ENCODE data around the gene PPP2R3B.

Gene PPP2R3B

GRCh38 chrX:318739-319578 is 67.7 kb downstream of the PPP2R3B start, which contains the start of gene GTPBP6 (continued):
- TF ChIP-seq CTCF (tag by site-specific recombination; IDR thresholded peaks at IDR 0.05) (peak; percentile 96), KLF8 (tag by site-specific recombination; IDR thresholded peaks at IDR 0.05) (peak; percentile 60; the same call in 1 of the 2 replicates), GLIS1 (tag by site-specific recombination; IDR thresholded peaks at IDR 0.05) (no peak), ZSCAN30 (tag by site-specific recombination; IDR thresholded peaks at IDR 0.05) (peak; percentile 58), ZNF223 (tag by site-specific recombination; IDR thresholded peaks at IDR 0.05) (no peak), KLF1 (tag by site-specific recombination; IDR thresholded peaks at IDR 0.05) (peak; percentile 74), ZNF10 (tag by site-specific recombination; IDR thresholded peaks at IDR 0.05) (peak; percentile 94), ZNF311 (tag by site-specific recombination; IDR thresholded peaks at IDR 0.05; ENCODE audit: borderline replicate concordance) (no peak), ZBTB11 (tag by site-specific recombination; conservative IDR thresholded peaks at IDR 0.05; ENCODE audit: low read depth) (no peak), ZNF426 (tag by site-specific recombination; IDR thresholded peaks at IDR 0.05) (no peak), ZBTB48 (tag by site-specific recombination; IDR thresholded peaks at IDR 0.05) (peak; percentile 57), ZIC2 (tag by site-specific recombination; IDR thresholded peaks at IDR 0.05) (no peak; the same call in 1 of the 2 replicates), ZNF501 (tag by site-specific recombination; IDR thresholded peaks at IDR 0.05) (no peak), ZFHX2 (tag by site-specific recombination; conservative IDR thresholded peaks at IDR 0.05) (peak; percentile 80), ZNF37A (tag by site-specific recombination; IDR thresholded peaks at IDR 0.05) (no peak), PATZ1 (tag by site-specific recombination; IDR thresholded peaks at IDR 0.05) (peak; percentile 34; the same call in 1 of the 2 replicates), ZNF768 (tag by site-specific recombination; IDR thresholded peaks at IDR 0.05) (no peak), SP2 (tag by site-specific recombination; IDR thresholded peaks at IDR 0.05) (peak; percentile 99), ZNF341 (tag by site-specific recombination; IDR thresholded peaks at IDR 0.05; ENCODE audit: low read depth) (no peak), EGR2 (tag by site-specific recombination; IDR thresholded peaks at IDR 0.05; ENCODE audit: low read depth) (peak; percentile 52), ZBTB44 (tag by site-specific recombination; IDR thresholded peaks at IDR 0.05) (no peak), KLF10 (tag by site-specific recombination; IDR thresholded peaks at IDR 0.05) (peak; percentile 97), MZF1 (tag by site-specific recombination; IDR thresholded peaks at IDR 0.05; ENCODE audit: borderline replicate concordance) (no peak)
- TF ChIP-seq, protein P1, sequence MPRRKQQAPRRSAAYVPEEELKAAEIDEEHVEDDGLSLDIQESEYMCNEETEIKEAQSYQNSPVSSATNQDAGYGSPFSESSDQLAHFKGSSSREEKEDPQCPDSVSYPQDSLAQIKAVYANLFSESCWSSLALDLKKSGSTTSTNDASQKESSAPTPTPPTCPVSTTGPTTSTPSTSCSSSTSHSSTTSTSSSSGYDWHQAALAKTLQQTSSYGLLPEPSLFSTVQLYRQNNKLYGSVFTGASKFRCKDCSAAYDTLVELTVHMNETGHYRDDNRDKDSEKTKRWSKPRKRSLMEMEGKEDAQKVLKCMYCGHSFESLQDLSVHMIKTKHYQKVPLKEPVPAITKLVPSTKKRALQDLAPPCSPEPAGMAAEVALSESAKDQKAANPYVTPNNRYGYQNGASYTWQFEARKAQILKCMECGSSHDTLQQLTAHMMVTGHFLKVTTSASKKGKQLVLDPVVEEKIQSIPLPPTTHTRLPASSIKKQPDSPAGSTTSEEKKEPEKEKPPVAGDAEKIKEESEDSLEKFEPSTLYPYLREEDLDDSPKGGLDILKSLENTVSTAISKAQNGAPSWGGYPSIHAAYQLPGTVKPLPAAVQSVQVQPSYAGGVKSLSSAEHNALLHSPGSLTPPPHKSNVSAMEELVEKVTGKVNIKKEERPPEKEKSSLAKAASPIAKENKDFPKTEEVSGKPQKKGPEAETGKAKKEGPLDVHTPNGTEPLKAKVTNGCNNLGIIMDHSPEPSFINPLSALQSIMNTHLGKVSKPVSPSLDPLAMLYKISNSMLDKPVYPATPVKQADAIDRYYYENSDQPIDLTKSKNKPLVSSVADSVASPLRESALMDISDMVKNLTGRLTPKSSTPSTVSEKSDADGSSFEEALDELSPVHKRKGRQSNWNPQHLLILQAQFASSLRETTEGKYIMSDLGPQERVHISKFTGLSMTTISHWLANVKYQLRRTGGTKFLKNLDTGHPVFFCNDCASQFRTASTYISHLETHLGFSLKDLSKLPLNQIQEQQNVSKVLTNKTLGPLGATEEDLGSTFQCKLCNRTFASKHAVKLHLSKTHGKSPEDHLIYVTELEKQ (tag by site-specific recombination; IDR thresholded peaks at IDR 0.05; ENCODE audit: borderline replicate concordance), result peak; percentile 70; the same call in 1 of the 2 replicates
